Measurements from ENCODE around the gene CCBE1. TPM values are rescaled to one million over a fixed set of nuclear protein-coding genes. Genes with fewer than 3 reads are reported as not detected.
"Not testable (repeated sequence)": the region's sequence is repeated elsewhere in the genome, so short reads cannot be mapped to it uniquely, and the experiment has no call there.

The CCBE1 gene
- total and polyA plus RNA-seq, 9 of the 15 experiments (the other 6 are each of a cell fraction or from before 2014, with no cell fraction given), result 0.20 TPM; not detected in 8

GRCh38 chr18:59516356-59517155 is 180.7 kb downstream of the CCBE1 start (continued):
- TF ChIP-seq BHLHE40 (IDR thresholded peaks at IDR 0.05; ENCODE audit: low read length) (peak; percentile 36; the same call in 1 of the 2 replicates), MCM2 (IDR thresholded peaks at IDR 0.05; ENCODE audit: low read depth) (no peak), HMGXB4 (CRISPR knock-in tag; IDR thresholded peaks at IDR 0.05) (no peak), ZNF76 (CRISPR knock-in tag; IDR thresholded peaks at IDR 0.05; ENCODE audit: borderline replicate concordance) (no peak), GABPA (tag; conservative IDR thresholded peaks at IDR 0.05; ENCODE audit: low read depth) (no peak), SMARCE1 (IDR thresholded peaks at IDR 0.05) (peak; percentile 91), KLF1 (tag; IDR thresholded peaks at IDR 0.05) (no peak), SMARCA4 (IDR thresholded peaks at IDR 0.05) (peak; percentile 80), ZNF232 (CRISPR knock-in tag; IDR thresholded peaks at IDR 0.05) (no peak), FOXK2 (conservative IDR thresholded peaks at IDR 0.05 in 1 of 2, IDR thresholded peaks at IDR 0.05 in 1 of 2; ENCODE audit: low read depth in 2 of 2) (peak; percentile 15 to 37; a peak in 1 of 4 replicates), ATF3 (IDR thresholded peaks at IDR 0.05) (peak; percentile 90), ATF3 (CRISPR knock-in tag; conservative IDR thresholded peaks at IDR 0.05) (no peak), NFIC (IDR thresholded peaks at IDR 0.05) (peak; percentile 47; the same call in 1 of the 2 replicates), FOS (IDR thresholded peaks at IDR 0.05; ENCODE audit: extremely low read depth, insufficient read length) (peak; percentile 37)

- peaks cover 0 to 20% of the 10 kb centered on the region in 2 experiments; a peak in 1 of 5 replicates for H3K27me3 ChIP-seq (ENCODE audit: control insufficient read depth in 2 of 2, insufficient read depth in 2 of 2, low read length in 2 of 2)
- H3K79me2 ChIP-seq (ENCODE audit: control insufficient read depth, insufficient read depth, low read length); intact Hi-C loops (cut with micrococcal nuclease); H3K4me3 ChIP-seq; in situ Hi-C loops (cut with MboI); H4K20me1 ChIP-seq (replicated peaks; ENCODE audit: control insufficient read depth, insufficient read depth, low read length); DNase-seq (ENCODE audit: extremely low read depth in 1 of 4, low spot score in 3 of 4); FAIRE-seq; H3K9me3 ChIP-seq (replicated peaks; ENCODE audit: control insufficient read depth, insufficient read depth, low read depth, low read length); H3K9me1 ChIP-seq (ENCODE audit: control insufficient read depth, insufficient read depth, low read length); CTCF ChIA-PET (ENCODE audit: low intra/inter-chr PET ratio); H3K4me2 ChIP-seq (ENCODE audit: insufficient read depth, low read length); H3K9ac ChIP-seq (ENCODE audit: insufficient read depth in 1 of 2, low read depth in 2 of 2, low read length in 2 of 2); POLR2A ChIA-PET; BruUV-seq (replicated peaks); H3K27ac ChIP-seq (ENCODE audit: extremely low read depth, low read depth, low read length); H3K4me1 ChIP-seq (replicated peaks in 1 of 2; ENCODE audit: control insufficient read depth in 2 of 2, insufficient read depth in 2 of 2, low read length in 2 of 2); ATAC-seq; H3K36me3 ChIP-seq (ENCODE audit: control insufficient read depth, insufficient read depth, low read length); H2AFZ ChIP-seq (ENCODE audit: low read depth, low read length): not testable (repeated sequence)
- 3% methylated on average over 5 of the region's 6 CpGs for WGBS (ENCODE audit: insufficient coverage, low coverage, missing lambda C conversion rate)
These were observed 181.3 kb downstream of the CCBE1 start for GRCh38 chr18:59515956-59516355.
